Upper lobe of left lung (tissue), 6 donors: ENCODE data around the gene CHPT1. TPM values are rescaled to one million over a fixed set of nuclear protein-coding genes. Genes with fewer than 3 reads are reported as not detected.

ENCODE experiments used
- ATAC-seq, 2 donors: fragments of 200-7000 bp; cut with Tn5 transposase; one replicate each; pipeline ENCODE4 v1.9.1; 2022; ENCODE audit warnings: mild to moderate bottlenecking in 2 of 2, moderate library complexity in 2 of 2; ENCODE audit not compliant: low FRiP score in 2 of 2
- DNase-seq, 2 donors: peaks; one replicate each; pipeline ENCODE4 v3.0.0-alpha.2; 2019 to 2020
- H3K27ac ChIP-seq, 4 donors: fragments of 200-600 bp; sonication (generic); one replicate each; pipeline ENCODE4 v1.5.1; 2016 to 2019
- H3K27me3 ChIP-seq, 4 donors: fragments of 200-600 bp; sonication (generic); one replicate each; pipeline ENCODE4 v1.5.1; 2017 to 2019
- H3K36me3 ChIP-seq, 4 donors: fragments of 200-600 bp; sonication (generic); one replicate each; pipeline ENCODE4 v1.5.1; 2016 to 2019
- H3K4me1 ChIP-seq, 4 donors: fragments of 200-600 bp; sonication (generic); one replicate each; pipeline ENCODE4 v1.5.1; 2018 to 2019
- H3K4me3 ChIP-seq, 4 donors: fragments of 200-600 bp; sonication (generic); one replicate each; pipeline ENCODE4 v1.5.1; 2017 to 2019; ENCODE audit warnings: mild to moderate bottlenecking in 2 of 4, moderate library complexity in 1 of 4
- H3K9me3 ChIP-seq, 4 donors: fragments of 200-600 bp; sonication (generic); one replicate each; pipeline ENCODE4 v1.5.1; 2018 to 2019
- CTCF ChIP-seq, 6 experiments: fragments of 450-650 bp in 4 of 6; fragments of 200-600 bp in 2 of 6; sonication (generic) in 2 of 6; IDR thresholded peaks; one replicate each; pipeline ENCODE4 v1.5.1; 2016 to 2019; ENCODE audit warnings: antibody characterized with exemption in 6 of 6
- EP300 ChIP-seq, 4 donors: sonication (generic); formaldehyde crosslinking; IDR thresholded peaks; one replicate each; pipeline ENCODE4 v1.5.1; 2017; ENCODE audit warnings: antibody characterized with exemption in 4 of 4, control low read depth in 2 of 4
- POLR2A ChIP-seq, 4 donors: fragments of 450-650 bp; IDR thresholded peaks; one replicate each; pipeline ENCODE4 v1.5.1; 2016 to 2017; ENCODE audit warnings: antibody characterized with exemption in 4 of 4, mild to moderate bottlenecking in 2 of 4
- POLR2AphosphoS5 ChIP-seq, 2 donors: sonication (generic); formaldehyde crosslinking; IDR thresholded peaks; one replicate each; pipeline ENCODE4 v1.5.1; 2017; ENCODE audit warnings: antibody characterized with exemption in 2 of 2
- WGBS, 2 donors: methylation state at CpG; one replicate each; pipeline ENCODE4 v1.1.5; 2017 to 2018; 5-methylcytosine and 5-hydroxymethylcytosine counted together
- total RNA-seq, 6 donors: library from RNA; depleted of rRNA in 4 of 6; stranded (reverse); fragments of >200 nt in 4 of 6; gene quantifications; one replicate each; pipeline versions ENCODE4 v1.1.0 to v1.2.1, GENCODE V29; 2016 to 2021
- donor health status: DM: no; HTN: no; CAD: no; lungs with moderate emphysema.
- donor health status: DM: no; HTN: yes; CAD: no; lungs with severe emphysema.

The CHPT1 gene
- total RNA-seq, 6 donors from 2014 or later, result 52.5 to 262 (median 113) TPM

GRCh38 chr12:101700299-101700820 lies 2.9 kb downstream of the CHPT1 start:
- no peaks in the 10 kb centered on the region for H3K9me3 ChIP-seq
- peaks cover 30 to 67% (median 52%) of the 10 kb centered on the region in 4 donors for H3K4me1 ChIP-seq
- WGBS, 2 donors, result 81 to 89% methylated on average over 2 of the region's 2 CpGs
- H3K36me3 ChIP-seq, result no peaks in the 10 kb centered on the region
- H3K4me3 ChIP-seq, result peak overlapping the region in 2 of 4 donors; percentile 94
- no peak overlapping the region for H3K27ac ChIP-seq
- H3K27me3 ChIP-seq, result no peaks in the 10 kb centered on the region
- TF ChIP-seq EP300 (IDR thresholded peaks at IDR 0.05) (no peak), POLR2AphosphoS5 (IDR thresholded peaks at IDR 0.05) (no peak), CTCF (IDR thresholded peaks at IDR 0.05) (no peak), POLR2A (IDR thresholded peaks at IDR 0.05) (no peak)
- no peak for ATAC-seq
- DNase-seq, result no peak

DNA sequence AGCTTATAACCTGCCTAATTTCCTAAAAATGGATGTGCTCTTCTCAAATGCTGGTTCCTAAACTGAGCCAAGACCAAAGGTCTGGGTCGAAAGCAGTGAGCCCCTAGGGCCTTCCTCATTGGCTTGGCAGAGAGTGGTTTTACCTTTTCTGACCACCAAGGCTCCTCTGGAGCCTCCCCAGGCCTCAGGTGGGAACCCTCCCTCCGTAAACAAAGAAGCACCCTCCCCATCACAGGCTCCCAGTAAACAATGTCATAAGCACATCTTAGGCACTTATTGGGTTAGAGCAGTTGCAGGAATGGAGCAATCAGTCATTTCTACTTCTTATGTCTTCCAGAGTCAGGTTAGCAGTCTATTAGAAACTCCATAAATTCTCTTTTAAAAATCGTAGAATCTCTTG lies 6.0 kb downstream of the CHPT1 start:
- H3K9me3 ChIP-seq, result no peaks in the 10 kb centered on the region
- DNase-seq (no peak), ATAC-seq (no peak)
- WGBS, 2 donors, result 85 to 90% methylated on average over 3 of the region's 3 CpGs
- no peak overlapping the region for H3K4me3 ChIP-seq
- H3K27me3 ChIP-seq, result no peaks in the 10 kb centered on the region
- no peak overlapping the region for H3K27ac ChIP-seq
- peaks cover 26 to 67% (median 40%) of the 10 kb centered on the region in 4 donors for H3K4me1 ChIP-seq
- H3K36me3 ChIP-seq, result no peaks in the 10 kb centered on the region
- TF ChIP-seq POLR2A (IDR thresholded peaks at IDR 0.05), result no peak
- no peak for TF ChIP-seq POLR2AphosphoS5 (IDR thresholded peaks at IDR 0.05)
- no peak for TF ChIP-seq EP300 (IDR thresholded peaks at IDR 0.05)
- TF ChIP-seq CTCF (IDR thresholded peaks at IDR 0.05), result no peak

- WGBS, 2 donors, result 96 to 100% methylated on average over 1 of the region's 1 CpG
- Histone ChIP-seq H3K27me3 (no peaks in the 10 kb centered on the region), H3K27ac (peak overlapping the region in 1 of 4 donors; percentile 6), H3K4me1 (peaks cover 16 to 42% (median 20%) of the 10 kb centered on the region in 4 donors), H3K9me3 (no peaks in the 10 kb centered on the region), H3K4me3 (no peak overlapping the region), H3K36me3 (no peaks in the 10 kb centered on the region)
- ATAC-seq (no peak), DNase-seq (no peak)
- TF ChIP-seq EP300 (IDR thresholded peaks at IDR 0.05) (no peak), POLR2A (IDR thresholded peaks at IDR 0.05) (no peak), POLR2AphosphoS5 (IDR thresholded peaks at IDR 0.05) (no peak), CTCF (IDR thresholded peaks at IDR 0.05) (no peak)
Observed at GRCh38 chr12:101706403-101706802, 9.0 kb downstream of the CHPT1 start.

DNA sequence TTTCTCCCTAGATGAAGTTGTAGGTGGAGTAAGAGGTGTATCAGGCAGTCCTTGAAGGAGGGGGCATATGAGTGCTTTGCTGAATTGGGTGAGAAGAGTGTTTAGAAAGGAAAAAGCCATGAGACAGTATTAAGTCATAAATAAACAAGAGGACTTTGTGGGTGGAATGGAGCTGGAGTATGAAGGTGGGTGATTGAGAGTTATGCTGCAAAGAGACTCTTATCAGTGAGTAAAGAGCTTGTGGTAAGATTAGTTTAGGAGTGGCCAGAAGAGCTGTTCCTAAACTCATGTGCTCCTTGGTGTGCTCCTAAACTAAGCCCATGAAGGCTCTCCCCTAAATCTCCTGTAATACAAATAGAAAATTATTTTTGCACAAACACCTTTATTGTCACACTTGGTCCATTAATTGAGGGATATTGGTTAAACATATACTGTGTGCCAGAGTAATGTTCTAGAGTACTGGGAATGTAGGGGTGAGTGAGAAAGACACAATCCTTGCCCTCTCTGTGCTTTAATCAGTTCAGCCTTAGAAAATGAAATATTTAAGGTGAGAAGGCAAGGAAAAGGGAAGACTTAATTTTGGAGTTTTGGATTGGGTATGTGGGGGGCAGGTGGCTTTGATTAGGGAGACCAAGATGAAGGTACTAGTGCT lies 9.8 kb downstream of the CHPT1 start:
- ATAC-seq, result peak; percentile 29 to 79
- no peak overlapping the region for H3K4me3 ChIP-seq
- H3K27me3 ChIP-seq, result no peaks in the 10 kb centered on the region
- H3K4me1 ChIP-seq, result peaks cover 12 to 34% (median 16%) of the 10 kb centered on the region in 4 donors
- no peaks in the 10 kb centered on the region for H3K36me3 ChIP-seq
- H3K9me3 ChIP-seq, result no peaks in the 10 kb centered on the region
- no peak for DNase-seq
- TF ChIP-seq POLR2AphosphoS5 (IDR thresholded peaks at IDR 0.05) (no peak), CTCF (IDR thresholded peaks at IDR 0.05) (no peak), POLR2A (IDR thresholded peaks at IDR 0.05) (no peak), EP300 (IDR thresholded peaks at IDR 0.05) (peak in 1 of 4 donors; percentile 3)
- peak overlapping the region in 1 of 4 donors; percentile 35 for H3K27ac ChIP-seq

DNA sequence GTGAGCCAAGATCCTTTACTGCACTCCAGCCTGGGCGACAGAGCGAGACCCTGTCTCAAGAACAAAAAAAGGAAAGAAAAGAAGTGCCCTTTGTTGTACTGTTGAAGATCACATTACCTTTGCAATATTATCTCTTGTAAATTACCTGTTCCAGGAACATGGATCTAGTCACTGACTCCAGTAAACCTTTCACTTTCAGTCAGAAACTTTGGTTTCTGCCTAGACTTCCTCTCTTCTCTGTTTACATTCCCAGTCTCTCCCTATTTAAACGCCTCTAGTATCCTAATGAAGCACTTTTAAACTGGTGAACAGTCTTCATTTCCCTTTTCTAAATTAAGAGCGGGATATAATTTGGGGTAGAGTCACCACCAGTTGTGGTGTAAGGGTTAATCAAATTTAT lies 12.8 kb downstream of the CHPT1 start:
- Histone ChIP-seq H3K27me3 (no peaks in the 10 kb centered on the region), H3K9me3 (no peaks in the 10 kb centered on the region), H3K36me3 (no peaks in the 10 kb centered on the region), H3K27ac (no peak overlapping the region), H3K4me1 (peaks cover 4 to 25% (median 14%) of the 10 kb centered on the region in 4 donors), H3K4me3 (no peak overlapping the region)
- TF ChIP-seq EP300 (IDR thresholded peaks at IDR 0.05) (no peak), POLR2A (IDR thresholded peaks at IDR 0.05) (no peak), CTCF (IDR thresholded peaks at IDR 0.05) (no peak), POLR2AphosphoS5 (IDR thresholded peaks at IDR 0.05) (no peak)
- DNase-seq, result no peak
- 77 to 81% methylated on average over 4 of the region's 4 CpGs for WGBS, 2 donors
- ATAC-seq, result no peak
